Measurements from ENCODE around the gene SERPINH1. TPM values are rescaled to one million over a fixed set of nuclear protein-coding genes. Genes with fewer than 3 reads are reported as not detected.

The SERPINH1 gene
- polyA plus RNA-seq, 2 of the 4 experiments (the other 2 are of a cell fraction), result 70.7 to 162 TPM

GRCh38 chr11:75527130-75527529 lies 34.9 kb upstream of the SERPINH1 start:
- POLR2A ChIA-PET, result interaction anchor here (1.2 kb wide), 1 partner anchor 31 kb away, joined by 3 read pairs; no protein-coding TSS in a partner anchor
- H3K27ac ChIP-seq, result no peak overlapping the region
- no peaks in the 10 kb centered on the region for H3K9me3 ChIP-seq
- ATAC-seq (no peak), DNase-seq (ENCODE audit: low read depth in 1 of 2, low spot score in 1 of 2) (no peak), FAIRE-seq (no peak)
- TF ChIP-seq HEYL (CRISPR knock-in tag; IDR thresholded peaks at IDR 0.05) (no peak), SREBF2 (IDR thresholded peaks at IDR 0.05) (no peak), HDAC2 (IDR thresholded peaks at IDR 0.05) (no peak), HOXB5 (CRISPR knock-in tag; IDR thresholded peaks at IDR 0.05) (no peak), HOXB13 (CRISPR knock-in tag; IDR thresholded peaks at IDR 0.05; ENCODE audit: low read depth) (no peak), MAZ (IDR thresholded peaks at IDR 0.05; ENCODE audit: borderline replicate concordance, low read depth, low read length) (no peak), ZC3H11A (IDR thresholded peaks at IDR 0.05) (no peak), MAX (IDR thresholded peaks at IDR 0.05) (no peak), EP300 (IDR thresholded peaks at IDR 0.05) (no peak), ESRRA (IDR thresholded peaks at IDR 0.05; ENCODE audit: borderline replicate concordance, low read length) (no peak), CTCF (IDR thresholded peaks at IDR 0.05) (no peak), CBX2 (IDR thresholded peaks at IDR 0.05; ENCODE audit: borderline replicate concordance, low read depth) (no peak), CHD4 (IDR thresholded peaks at IDR 0.05; ENCODE audit: borderline replicate concordance) (no peak), ATOH8 (CRISPR knock-in tag; IDR thresholded peaks at IDR 0.05; ENCODE audit: low read depth) (no peak)
- H3K4me2 ChIP-seq, result no peak overlapping the region; the same call in 2 of the 3 replicates
- CTCF ChIA-PET, result interaction anchor here (1.3 to 17.4 kb wide), 4 partner anchors 85 to 142 kb away, joined by 3 to 432 read pairs (median 88); no protein-coding TSS in a partner anchor
- peaks cover 19% of the 10 kb centered on the region for H3K4me1 ChIP-seq
- 97% methylated on average over 5 of the region's 5 CpGs for WGBS (ENCODE audit: missing lambda C conversion rate)
- no peak overlapping the region for H3K4me3 ChIP-seq

- no peaks in the 10 kb centered on the region for H3K9me3 ChIP-seq
- ChIA-PET CTCF (interaction anchor here (1.1 to 17.4 kb wide), 12 partner anchors 7 to 248 kb away, joined by 3 to 432 read pairs (median 8); no protein-coding TSS in a partner anchor), POLR2A (interaction anchor here (0.5 to 1.2 kb wide), 2 partner anchors 32 to 112 kb away, joined by 3 to 4 read pairs; no protein-coding TSS in a partner anchor)
- H3K4me2 ChIP-seq, result no peak overlapping the region
- no peak overlapping the region for H3K27ac ChIP-seq
- no peak for TF ChIP-seq RAD21 (conservative IDR thresholded peaks at IDR 0.05 in 1 of 2, IDR thresholded peaks at IDR 0.05 in 1 of 2)
- no peak for TF ChIP-seq BCL3 (IDR thresholded peaks at IDR 0.05)
- TF ChIP-seq TFCP2L1 (CRISPR knock-in tag; IDR thresholded peaks at IDR 0.05), result no peak
- no peak for TF ChIP-seq SMC3 (IDR thresholded peaks at IDR 0.05)
- TF ChIP-seq RARB (CRISPR knock-in tag; IDR thresholded peaks at IDR 0.05), result no peak
- TF ChIP-seq SREBF2 (IDR thresholded peaks at IDR 0.05), result no peak
- TF ChIP-seq FOSB (CRISPR knock-in tag; IDR thresholded peaks at IDR 0.05), result no peak
- no peak for TF ChIP-seq CBX2 (IDR thresholded peaks at IDR 0.05; ENCODE audit: borderline replicate concordance, low read depth)
- no peak overlapping the region for H3K4me3 ChIP-seq
- FAIRE-seq, result no peak
- DNase-seq (ENCODE audit: low read depth in 1 of 2, low spot score in 1 of 2), result no peak
- H3K4me1 ChIP-seq, result peaks cover 21% of the 10 kb centered on the region
- 58% methylated on average over 10 of the region's 10 CpGs for WGBS (ENCODE audit: missing lambda C conversion rate)
- no peak for ATAC-seq
These were observed 33.9 kb upstream of the SERPINH1 start for GRCh38 chr11:75527938-75528735.
